DMS153 treated with DMSO at 0.1 percent for 48 hours (cell line): ENCODE measurements around the gene KY.

Experiments
- DNase-seq: peaks from one replicate; lab custom pipeline; 2025; ENCODE audit not compliant: unreplicated experiment; lab: John Stamatoyannopoulos, UW

The KY gene

GRCh38 chr3:134647902-134648760, 2.7 kb downstream of the KY start:
- no peak for DNase-seq

DNA sequence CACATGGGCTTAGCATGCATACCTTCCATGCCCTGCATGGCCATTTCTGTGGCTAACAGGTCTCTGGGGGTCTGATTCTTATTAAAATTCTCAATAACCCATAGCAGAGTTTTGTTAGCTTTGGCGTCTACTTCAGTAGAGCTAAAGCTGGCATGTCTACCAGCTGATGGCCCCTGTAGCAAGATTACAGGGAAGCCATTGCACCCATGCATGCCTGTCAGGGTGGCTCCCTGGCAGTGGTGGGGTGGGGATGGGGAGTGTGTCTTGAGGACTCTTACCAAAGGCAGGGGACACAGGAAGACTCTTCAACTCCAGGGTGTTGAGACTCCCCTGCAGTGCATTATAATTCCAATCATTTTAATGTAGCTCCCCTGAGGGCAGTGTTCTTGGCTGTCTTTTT, 4.7 kb downstream of the KY start:
- DNase-seq: no peak

GRCh38 chr3:134645515-134645914, 5.3 kb downstream of the KY start:
- no peak for DNase-seq

DNA sequence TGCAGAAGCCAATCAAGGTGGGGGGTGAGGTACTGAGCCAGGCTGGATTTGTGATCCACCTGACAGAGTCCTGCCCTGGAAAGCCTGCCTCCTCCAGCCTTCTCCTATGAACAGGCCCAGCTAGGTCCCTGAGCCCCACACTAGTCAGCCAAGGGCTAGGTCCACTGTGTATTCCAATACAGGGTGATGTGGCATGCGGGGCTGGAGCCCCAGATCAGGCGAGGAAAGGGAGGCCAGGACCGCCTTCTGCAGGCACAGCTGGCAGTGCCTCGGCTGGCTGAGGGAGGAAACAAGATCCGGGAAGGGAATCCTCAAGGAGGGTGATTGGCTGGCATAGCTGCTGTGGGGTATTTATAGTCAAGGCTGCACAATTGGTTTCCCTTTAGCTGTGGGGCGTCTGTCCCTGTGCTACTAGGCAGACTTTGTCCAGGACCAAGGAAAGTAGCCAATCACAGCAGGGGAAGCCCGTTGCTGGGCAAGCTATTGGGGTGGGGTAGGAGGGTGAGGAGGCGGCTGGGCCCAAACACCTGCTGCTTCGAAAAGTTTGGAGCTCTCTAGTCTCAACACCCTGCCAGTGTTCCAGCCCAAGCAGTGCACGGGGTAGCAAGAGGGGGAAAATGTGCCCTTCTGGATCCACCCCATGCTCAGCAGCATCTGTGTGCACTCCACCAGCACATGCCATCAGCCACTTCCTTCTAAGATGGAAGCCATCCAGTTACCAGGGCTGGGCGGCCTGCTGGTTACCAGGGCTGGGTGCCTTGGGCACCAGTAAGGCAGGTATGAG, 5.9 kb downstream of the KY start:
- no peak for DNase-seq

DNA sequence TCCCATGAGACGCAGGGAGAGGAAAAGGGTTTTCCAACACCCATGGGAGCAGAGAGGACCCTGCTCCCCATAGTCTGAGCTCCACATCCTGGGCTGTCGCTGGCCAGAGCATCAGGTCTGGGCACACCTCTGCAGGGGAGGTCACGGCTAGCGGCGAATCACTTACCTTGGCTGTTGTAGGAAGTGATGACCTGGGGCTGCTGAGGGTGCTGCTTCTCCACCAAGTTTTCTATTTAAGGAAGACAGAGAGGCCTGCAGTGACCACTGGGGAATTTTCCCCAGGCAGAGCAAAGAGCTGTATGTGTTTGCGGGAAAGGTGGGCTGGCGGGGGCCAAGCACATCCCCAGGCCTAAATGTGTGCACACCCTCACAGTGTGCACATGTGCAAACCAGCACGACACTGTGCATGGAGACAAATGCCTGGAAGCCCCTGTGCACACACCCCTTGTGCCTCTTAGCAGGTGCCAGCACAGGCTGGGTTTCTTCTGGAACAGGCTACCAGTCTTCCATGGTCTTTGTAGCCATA, 7.6 kb downstream of the KY start:
- DNase-seq: no peak

DNA sequence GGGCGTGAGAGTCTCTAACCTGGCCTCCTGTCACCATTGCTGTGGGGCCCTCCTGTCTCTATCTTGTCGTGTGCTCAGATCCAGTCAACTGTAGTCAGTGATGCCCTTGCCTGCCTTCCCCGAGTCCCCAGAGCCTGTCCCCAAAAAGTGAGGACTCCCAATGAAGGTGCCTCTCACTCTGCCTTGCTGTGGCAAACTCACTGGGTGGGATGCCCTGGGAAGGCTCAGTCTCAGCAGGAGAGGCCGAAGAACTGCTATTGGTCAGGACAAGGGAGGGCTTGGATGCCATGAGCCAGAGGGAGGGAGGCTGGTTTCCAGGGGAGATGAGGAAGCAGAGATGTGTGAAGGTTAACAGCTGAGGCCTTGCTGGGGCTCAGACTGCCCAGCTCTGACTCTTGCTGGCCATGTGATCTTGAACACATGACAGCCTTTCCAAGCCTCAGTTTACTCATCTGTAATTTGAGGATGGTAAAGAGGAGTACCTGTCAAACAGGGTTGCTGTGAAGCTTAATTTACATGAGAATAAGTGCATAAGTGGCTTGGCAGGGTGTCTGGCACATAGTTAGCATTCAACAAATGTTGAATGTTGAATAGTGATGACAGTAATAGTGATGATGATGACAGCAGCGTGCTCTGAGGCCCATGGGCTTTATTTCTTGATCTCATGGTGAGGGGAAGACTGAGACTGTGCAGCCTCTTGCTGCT, 8.2 kb downstream of the KY start:
- DNase-seq: no peak

- no peak for DNase-seq
Measured at GRCh38 chr3:134641671-134642300, 9.0 kb downstream of the KY start.

GRCh38 chr3:134640872-134641470, 9.9 kb downstream of the KY start:
- no peak for DNase-seq

GRCh38 chr3:134640378-134640777, 10.4 kb downstream of the KY start:
- no peak for DNase-seq

DNA sequence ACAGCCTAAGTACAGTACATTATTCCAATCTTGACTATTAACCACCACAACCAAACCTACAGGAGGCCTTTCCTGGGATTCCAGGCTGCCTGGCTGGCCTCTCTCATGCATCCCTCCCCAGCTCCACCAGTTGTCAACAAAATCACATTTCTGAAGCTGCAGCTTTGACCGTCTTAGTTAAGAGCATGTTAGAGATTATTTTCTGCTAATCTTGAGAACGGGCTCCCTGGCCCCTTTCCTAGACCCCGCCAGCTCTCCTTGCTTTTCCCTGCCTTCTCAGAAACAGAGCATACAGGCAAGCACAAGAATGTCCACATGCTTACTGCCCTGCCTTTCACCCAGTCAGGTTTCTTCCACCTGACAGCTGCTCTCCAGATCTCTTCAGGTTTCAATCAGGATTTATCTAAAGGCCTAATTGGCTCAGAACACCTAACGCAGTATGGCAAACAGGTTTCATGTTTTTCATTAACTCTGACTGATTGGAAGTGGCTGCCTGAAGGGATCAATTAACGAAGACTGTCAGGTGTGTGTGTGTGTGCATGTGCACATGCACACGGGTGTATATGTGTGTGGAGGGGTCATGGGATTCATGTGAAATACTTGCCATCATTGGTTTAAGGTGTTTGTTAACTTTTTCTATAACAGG, 12.3 kb downstream of the KY start:
- no peak for DNase-seq

- no peak for DNase-seq
Measured at GRCh38 chr3:134636406-134636805, 14.4 kb downstream of the KY start.

DNA sequence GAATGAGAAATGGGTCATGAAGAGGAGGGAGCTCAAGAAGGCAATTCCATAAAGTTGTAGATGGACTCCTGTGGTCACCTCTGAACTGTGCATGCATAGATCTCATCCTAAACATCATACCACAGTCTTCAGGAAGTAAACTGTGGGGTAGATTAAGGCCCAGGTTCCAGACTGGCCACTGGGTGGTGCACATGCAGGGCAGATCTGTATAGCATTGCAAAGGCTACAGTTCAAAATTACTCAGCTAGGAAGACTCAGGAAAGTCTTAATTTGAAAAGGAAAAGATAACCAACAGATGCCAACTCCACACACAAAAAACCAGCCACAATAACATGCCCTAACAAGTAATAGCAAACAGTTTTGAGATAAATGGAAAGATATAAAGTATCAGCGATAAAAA, 20.3 kb downstream of the KY start:
- DNase-seq: no peak

GRCh38 chr3:134628884-134629283, 21.9 kb downstream of the KY start:
- DNase-seq: no peak

GRCh38 chr3:134627831-134628230, 23.0 kb downstream of the KY start:
- no peak for DNase-seq

GRCh38 chr3:134625885-134626741, 24.7 kb downstream of the KY start:
- DNase-seq: no peak

- no peak for DNase-seq
Measured at GRCh38 chr3:134625462-134625861, 25.4 kb downstream of the KY start.

- DNase-seq: no peak
Measured at GRCh38 chr3:134624537-134625287, 26.1 kb downstream of the KY start.

DNA sequence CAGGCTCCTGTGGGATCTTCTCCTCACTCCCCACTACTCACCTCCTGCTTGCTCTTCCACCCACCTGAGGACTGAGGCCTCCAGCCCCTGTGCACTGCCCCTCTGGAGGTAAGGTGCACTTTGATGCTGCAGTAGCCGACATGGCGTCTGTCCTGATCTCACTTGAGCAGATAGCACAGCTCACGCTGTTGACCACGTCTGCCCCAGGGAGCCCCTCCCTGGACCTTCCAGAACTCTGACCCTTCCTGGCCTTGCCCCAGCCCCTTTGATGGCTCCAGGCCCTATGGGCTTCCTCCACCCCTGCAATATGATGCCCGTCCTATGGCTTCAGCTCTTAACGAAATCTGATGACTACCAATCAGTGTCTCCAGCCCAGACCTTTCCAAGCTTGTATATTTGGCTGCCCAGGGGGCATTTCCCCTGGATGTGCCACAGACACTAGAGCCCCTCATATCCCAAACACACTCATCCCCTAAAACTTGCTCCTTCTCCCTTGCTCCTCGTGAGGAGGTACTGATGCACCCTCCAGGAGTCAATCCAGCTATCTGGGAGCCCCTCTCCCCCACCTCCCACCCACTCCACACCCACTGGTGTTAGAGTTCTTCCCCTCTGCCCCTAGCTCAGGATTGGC, 27.1 kb downstream of the KY start:
- no peak for DNase-seq
